HCT116 (cell line): Measurements from ENCODE around the gene NHERF2. TPM values are rescaled to one million over a fixed set of nuclear protein-coding genes. Genes with fewer than 3 reads are reported as not detected.

Experiments used
- ATAC-seq: fragments of 200-7000 bp; cut with Tn5 transposase; 2 replicates; pipeline ENCODE4 v1.9.1; 2020; ENCODE audit warnings: mild to moderate bottlenecking, moderate library complexity
- BruUV-seq: library from RNA; stranded (reverse); fragments of 400-500 nt; replicated peaks from 2 replicates; lab custom pipeline; 2021; lab: Mats Ljungman, UMichigan
- CTCF ChIA-PET: fragments of 300-600 bp; sonication (Branson Sonifier 250); formaldehyde crosslinking; loops from one replicate; lab custom pipeline; 2021; ENCODE audit warnings: antibody characterized with exemption; lab: Charles Lee
- POLR2A ChIA-PET: fragments of 300-600, 350-600 bp; sonication (Branson Sonifier 250); formaldehyde crosslinking; loops from one replicate; lab custom pipeline; 2021; ENCODE audit warnings: antibody characterized with exemption; lab: Charles Lee
- RAD21 ChIA-PET, 2 experiments: fragments of 300-600 bp; sonication (Branson Sonifier 250); formaldehyde crosslinking; loops; one replicate each; lab custom pipeline; 2023; ENCODE audit warnings: low total read pairs in 2 of 2; ENCODE audit not compliant: uncharacterized antibody in 2 of 2, unreplicated experiment in 2 of 2, low non-redundant PET in 1 of 2; lab: Charles Lee
- DNase-seq: peaks from one replicate; pipeline ENCODE4 v3.0.0-alpha.2; 2010; ENCODE audit warnings: low read depth, low spot score
- H2AFZ ChIP-seq: fragments of 200-600 bp; shearing (Covaris generic), sonication (generic); 2 replicates; pipeline ENCODE4 v1.6.1; 2017; ENCODE audit warnings: low read depth, mixed run types, mixed read lengths, antibody characterized with exemption, low read length; ENCODE audit not compliant: poor library complexity, severe bottlenecking
- H3K27ac ChIP-seq: 2 replicates; pipeline ENCODE4 v1.5.1; 2012; ENCODE audit warnings: low read depth, low read length
- H3K27me3 ChIP-seq: fragments of 200-600 bp; sonication (generic); 2 replicates; pipeline ENCODE4 v1.6.1; 2016; ENCODE audit warnings: mixed run types, low read length, mixed read lengths; ENCODE audit not compliant: insufficient read depth
- H3K36me3 ChIP-seq, 2 experiments: fragments of 200-500 bp in 1 of 2; fragments of 200-600 bp in 1 of 2; sonication (Bioruptor generic) in 1 of 2; sonication (generic) in 1 of 2; 2 replicates each; pipeline versions ENCODE4 v1.5.1 to v1.6.1; 2014 to 2016; ENCODE audit warnings: low read length in 2 of 2, inconsistent platforms in 1 of 2, mixed read lengths in 1 of 2, mixed run types in 1 of 2; ENCODE audit not compliant: insufficient read depth in 2 of 2, control insufficient read depth in 1 of 2
- H3K4me1 ChIP-seq, 2 experiments: fragments of 200-600 bp in 1 of 2; sonication (generic) in 1 of 2; 2 replicates each; pipeline versions ENCODE4 v1.5.1 to v1.6.1; 2012 to 2017; ENCODE audit warnings: low read length in 2 of 2, inconsistent platforms in 1 of 2, mild to moderate bottlenecking in 1 of 2, mixed read lengths in 1 of 2, mixed run types in 1 of 2, moderate library complexity in 1 of 2; ENCODE audit not compliant: insufficient read depth in 2 of 2, control insufficient read depth in 1 of 2
- H3K4me2 ChIP-seq: fragments of 200-600 bp; sonication (generic); 2 replicates; pipeline ENCODE4 v1.6.1; 2017; ENCODE audit warnings: mixed run types, low read length, mixed read lengths
- H3K4me3 ChIP-seq, 2 experiments: fragments of 200-600 bp in 1 of 2; sonication (generic) in 1 of 2; replicated peaks in 1 of 2; 2 replicates each; pipeline ENCODE4 v1.5.1; 2011 to 2016; ENCODE audit warnings: low read length in 2 of 2, control low read depth in 1 of 2, low read depth in 1 of 2, mild to moderate bottlenecking in 1 of 2, mixed read lengths in 1 of 2, mixed run types in 1 of 2
- H3K79me2 ChIP-seq: fragments of 200-600 bp; sonication (generic); 2 replicates; pipeline ENCODE4 v1.6.1; 2017; ENCODE audit warnings: mild to moderate bottlenecking, mixed run types, low read length, moderate library complexity, mixed read lengths; ENCODE audit not compliant: insufficient read depth
- H3K9ac ChIP-seq: fragments of 200-600 bp; sonication (generic); 2 replicates; pipeline ENCODE4 v1.6.1; 2016; ENCODE audit warnings: low read length, mixed read lengths
- H3K9me2 ChIP-seq: fragments of 200-600 bp; sonication (generic), shearing (Covaris generic); 2 replicates; pipeline ENCODE4 v1.6.1; 2017; ENCODE audit warnings: mixed run types, mild to moderate bottlenecking, moderate library complexity; ENCODE audit not compliant: insufficient read depth
- H3K9me3 ChIP-seq, 2 experiments: fragments of 200-500 bp in 1 of 2; fragments of 200-600 bp in 1 of 2; sonication (Bioruptor generic) in 1 of 2; sonication (generic) in 1 of 2; 2 replicates each; pipeline ENCODE4 v1.6.1; 2014 to 2017; ENCODE audit warnings: low read length in 2 of 2, mixed read lengths in 2 of 2, inconsistent platforms in 1 of 2, low read depth in 1 of 2, mild to moderate bottlenecking in 1 of 2, mixed run types in 1 of 2, moderate library complexity in 1 of 2; ENCODE audit not compliant: control insufficient read depth in 1 of 2, insufficient read depth in 1 of 2
- H4K20me1 ChIP-seq: fragments of 200-600 bp; sonication (generic), shearing (Covaris generic); 2 replicates; pipeline ENCODE4 v1.6.1; 2017; ENCODE audit warnings: mixed run types, mild to moderate bottlenecking, moderate library complexity; ENCODE audit not compliant: insufficient read depth
- CBX3 ChIP-seq: IDR thresholded peaks from 2 replicates; pipeline ENCODE4 v1.6.1; 2012; ENCODE audit warnings: low read depth
- CEBPB ChIP-seq: IDR thresholded peaks from 2 replicates; pipeline ENCODE4 v1.6.1; 2012; ENCODE audit warnings: low read depth
- FOSL1 ChIP-seq: IDR thresholded peaks from 2 replicates; pipeline ENCODE4 v1.6.1; 2012; ENCODE audit warnings: low read depth
- POLR2AphosphoS5 ChIP-seq: IDR thresholded peaks from 2 replicates; pipeline ENCODE4 v1.6.1; 2011; ENCODE audit warnings: mild to moderate bottlenecking, low read depth, low read length, moderate library complexity
- SP1 ChIP-seq: IDR thresholded peaks from 2 replicates; pipeline ENCODE4 v1.6.1; 2012; ENCODE audit warnings: low read depth
- YY1 ChIP-seq: IDR thresholded peaks from 2 replicates; pipeline ENCODE4 v1.6.1; 2011; ENCODE audit warnings: low read length, low read depth, moderate library complexity, mild to moderate bottlenecking; ENCODE audit not compliant: insufficient replicate concordance; ENCODE audit errors: extremely low read depth
- intact Hi-C: fragments of 100-400 bp; cut with micrococcal nuclease; formaldehyde crosslinking; loops from 2 replicates; pipeline ENCODE4 v1.10.0; 2022
- total RNA-seq: library from RNA; stranded (reverse); gene quantifications from one replicate; pipeline ENCODE4 v1.2.1, GENCODE V29; 2021; ENCODE audit not compliant: unreplicated experiment
- TF ChIP-seq, protein P1 (sequence below), 3 experiments: fragments of 200-600 bp in 1 of 3; sonication (generic) in 1 of 3; IDR thresholded peaks in 2 of 3; conservative IDR thresholded peaks in 1 of 3; 2 replicates each; pipeline ENCODE4 v1.5.1; 2012 to 2017; ENCODE audit warnings: low read depth in 2 of 3, low read length in 2 of 3, antibody characterized with exemption in 1 of 3, borderline replicate concordance in 1 of 3, control low read depth in 1 of 3, mild to moderate bottlenecking in 1 of 3, mixed read lengths in 1 of 3, mixed run types in 1 of 3, moderate library complexity in 1 of 3; ENCODE audit not compliant: insufficient read depth in 1 of 3
- TF ChIP-seq, protein P2 (sequence below): IDR thresholded peaks from 2 replicates; pipeline ENCODE4 v1.6.1; 2012; ENCODE audit warnings: low read depth
- TF ChIP-seq, protein P3 (sequence below): IDR thresholded peaks from 2 replicates; pipeline ENCODE4 v1.6.1; 2012

The NHERF2 gene
- total RNA-seq, 1 experiment from 2014 or later = 58.4 TPM

DNA sequence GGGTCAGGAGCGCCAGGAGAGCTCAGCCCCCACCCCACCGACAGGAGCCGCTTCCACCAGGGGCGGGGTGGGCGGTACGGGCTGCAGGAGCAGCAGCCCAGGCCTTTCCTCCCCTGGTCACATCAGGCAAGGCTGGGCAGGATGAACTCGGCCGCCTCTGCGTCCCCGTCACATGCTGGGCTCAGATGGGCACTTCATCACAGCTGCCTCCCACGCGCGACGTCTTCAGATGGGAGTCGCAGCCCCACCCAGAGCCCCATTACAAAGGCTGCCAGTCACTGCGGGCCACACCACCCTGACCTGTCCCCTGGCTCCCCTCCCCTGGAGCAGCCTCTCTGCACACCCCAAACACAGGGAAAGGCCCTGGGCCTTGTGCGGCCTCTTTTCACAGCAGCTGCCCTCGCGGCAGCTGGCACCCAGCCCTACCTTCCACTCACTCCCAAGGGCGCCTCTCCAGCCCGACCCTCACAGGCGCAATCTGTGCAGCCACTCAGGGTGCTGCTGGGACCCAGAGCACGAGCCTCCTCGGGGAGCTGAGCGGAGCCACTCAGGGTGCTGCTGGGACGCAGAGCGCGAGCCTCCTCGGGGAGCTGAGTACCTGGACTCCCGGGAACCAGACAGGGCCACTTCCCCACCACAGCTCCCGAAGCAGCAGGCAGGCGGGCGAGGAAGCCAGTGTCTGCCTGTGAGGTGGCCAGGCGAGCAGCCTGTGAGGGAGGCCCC, 21.7 kb upstream of the NHERF2 start:
- Histone ChIP-seq H3K4me3 (no peak overlapping the region), H4K20me1 (peaks cover 9% of the 10 kb centered on the region; the same call in 1 of the 2 replicates), H3K27ac (peak overlapping the region; percentile 62; the same call in 1 of the 2 replicates), H3K27me3 (no peaks in the 10 kb centered on the region), H3K36me3 (peaks cover 18 to 34% of the 10 kb centered on the region in 2 experiments; a peak in 3 of 4 replicates), H3K79me2 (peaks cover 83% of the 10 kb centered on the region), H3K4me2 (peak overlapping the region; percentile 41), H3K9me2 (no peaks in the 10 kb centered on the region), H3K9me3 (no peaks in the 10 kb centered on the region), H2AFZ (no peak overlapping the region), H3K9ac (peak overlapping the region; percentile 23), H3K4me1 (peaks cover 23 to 51% of the 10 kb centered on the region in 2 experiments)
- no peak for ATAC-seq
- BruUV-seq = no TSS peak
- ChIA-PET RAD21 (no interaction called here), POLR2A (interaction anchor here (1.2 to 2.6 kb wide), 3 partner anchors 40 to 150 kb away, joined by 6 to 10 read pairs (median 9); partner anchors contain the start of genes RPS2 and TRAF7), CTCF (interaction anchor here (1.1 to 1.5 kb wide), 4 partner anchors 14 to 247 kb away, joined by 3 to 20 read pairs (median 6); partner anchors contain the start of genes ECI1, NPW and TBL3)
- DNase-seq = no peak
- intact Hi-C loops = loop anchor here (5.0 kb wide), 1 partner anchor 137 kb away; no protein-coding TSS in a partner anchor
- no peak for TF ChIP-seq CBX3
- TF ChIP-seq FOSL1 = no peak
- TF ChIP-seq, protein P1, sequence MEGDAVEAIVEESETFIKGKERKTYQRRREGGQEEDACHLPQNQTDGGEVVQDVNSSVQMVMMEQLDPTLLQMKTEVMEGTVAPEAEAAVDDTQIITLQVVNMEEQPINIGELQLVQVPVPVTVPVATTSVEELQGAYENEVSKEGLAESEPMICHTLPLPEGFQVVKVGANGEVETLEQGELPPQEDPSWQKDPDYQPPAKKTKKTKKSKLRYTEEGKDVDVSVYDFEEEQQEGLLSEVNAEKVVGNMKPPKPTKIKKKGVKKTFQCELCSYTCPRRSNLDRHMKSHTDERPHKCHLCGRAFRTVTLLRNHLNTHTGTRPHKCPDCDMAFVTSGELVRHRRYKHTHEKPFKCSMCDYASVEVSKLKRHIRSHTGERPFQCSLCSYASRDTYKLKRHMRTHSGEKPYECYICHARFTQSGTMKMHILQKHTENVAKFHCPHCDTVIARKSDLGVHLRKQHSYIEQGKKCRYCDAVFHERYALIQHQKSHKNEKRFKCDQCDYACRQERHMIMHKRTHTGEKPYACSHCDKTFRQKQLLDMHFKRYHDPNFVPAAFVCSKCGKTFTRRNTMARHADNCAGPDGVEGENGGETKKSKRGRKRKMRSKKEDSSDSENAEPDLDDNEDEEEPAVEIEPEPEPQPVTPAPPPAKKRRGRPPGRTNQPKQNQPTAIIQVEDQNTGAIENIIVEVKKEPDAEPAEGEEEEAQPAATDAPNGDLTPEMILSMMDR (IDR thresholded peaks at IDR 0.05 in 2 of 3, conservative IDR thresholded peaks at IDR 0.05 in 1 of 3; ENCODE audit: borderline replicate concordance in 1 of 3, insufficient read depth in 1 of 3, low read depth in 2 of 3, low read length in 2 of 3) = no peak
- TF ChIP-seq, protein P2, sequence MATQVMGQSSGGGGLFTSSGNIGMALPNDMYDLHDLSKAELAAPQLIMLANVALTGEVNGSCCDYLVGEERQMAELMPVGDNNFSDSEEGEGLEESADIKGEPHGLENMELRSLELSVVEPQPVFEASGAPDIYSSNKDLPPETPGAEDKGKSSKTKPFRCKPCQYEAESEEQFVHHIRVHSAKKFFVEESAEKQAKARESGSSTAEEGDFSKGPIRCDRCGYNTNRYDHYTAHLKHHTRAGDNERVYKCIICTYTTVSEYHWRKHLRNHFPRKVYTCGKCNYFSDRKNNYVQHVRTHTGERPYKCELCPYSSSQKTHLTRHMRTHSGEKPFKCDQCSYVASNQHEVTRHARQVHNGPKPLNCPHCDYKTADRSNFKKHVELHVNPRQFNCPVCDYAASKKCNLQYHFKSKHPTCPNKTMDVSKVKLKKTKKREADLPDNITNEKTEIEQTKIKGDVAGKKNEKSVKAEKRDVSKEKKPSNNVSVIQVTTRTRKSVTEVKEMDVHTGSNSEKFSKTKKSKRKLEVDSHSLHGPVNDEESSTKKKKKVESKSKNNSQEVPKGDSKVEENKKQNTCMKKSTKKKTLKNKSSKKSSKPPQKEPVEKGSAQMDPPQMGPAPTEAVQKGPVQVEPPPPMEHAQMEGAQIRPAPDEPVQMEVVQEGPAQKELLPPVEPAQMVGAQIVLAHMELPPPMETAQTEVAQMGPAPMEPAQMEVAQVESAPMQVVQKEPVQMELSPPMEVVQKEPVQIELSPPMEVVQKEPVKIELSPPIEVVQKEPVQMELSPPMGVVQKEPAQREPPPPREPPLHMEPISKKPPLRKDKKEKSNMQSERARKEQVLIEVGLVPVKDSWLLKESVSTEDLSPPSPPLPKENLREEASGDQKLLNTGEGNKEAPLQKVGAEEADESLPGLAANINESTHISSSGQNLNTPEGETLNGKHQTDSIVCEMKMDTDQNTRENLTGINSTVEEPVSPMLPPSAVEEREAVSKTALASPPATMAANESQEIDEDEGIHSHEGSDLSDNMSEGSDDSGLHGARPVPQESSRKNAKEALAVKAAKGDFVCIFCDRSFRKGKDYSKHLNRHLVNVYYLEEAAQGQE = no peak
- no peak for TF ChIP-seq YY1
- TF ChIP-seq, protein P3, sequence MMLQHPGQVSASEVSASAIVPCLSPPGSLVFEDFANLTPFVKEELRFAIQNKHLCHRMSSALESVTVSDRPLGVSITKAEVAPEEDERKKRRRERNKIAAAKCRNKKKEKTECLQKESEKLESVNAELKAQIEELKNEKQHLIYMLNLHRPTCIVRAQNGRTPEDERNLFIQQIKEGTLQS = no peak
- TF ChIP-seq SP1 = no peak
- TF ChIP-seq POLR2AphosphoS5 = no peak
- TF ChIP-seq CEBPB = no peak
